HG02763 (cell line): ENCODE data around the gene GFPT1.
A peak's percentile ranks its signal among the peaks of the same experiment; 100 is the strongest.
"Not testable (repeated sequence)": the region's sequence is repeated elsewhere in the genome, so short reads cannot be mapped to it uniquely, and the experiment has no call there.

Experiments
- ATAC-seq: cut with Tn5 transposase; IDR thresholded peaks from one replicate; pipeline ENCODE4 v1.9.1; 2021; ENCODE audit warnings: mild to moderate bottlenecking, moderate library complexity; ENCODE audit not compliant: unreplicated experiment

Gene GFPT1

GRCh38 chr2:69386789-69387734, at the start of gene GFPT1:
Gene GFPT1 (minus strand): TSS chr2:69387227. CDS start chr2:69387071, 156 bp downstream.
- peak; percentile 89 for ATAC-seq

GRCh38 chr2:69436596-69436937, 49.5 kb upstream of the GFPT1 start:
- no peak for ATAC-seq

- no peak for ATAC-seq
Observed at GRCh38 chr2:69434753-69435152, 47.7 kb upstream of the GFPT1 start.

GRCh38 chr2:69429491-69430183, 42.6 kb upstream of the GFPT1 start:
- ATAC-seq: no peak

GRCh38 chr2:69428981-69429380, 42.0 kb upstream of the GFPT1 start:
- no peak for ATAC-seq

- ATAC-seq: no peak
Observed at GRCh38 chr2:69424419-69424818, 37.4 kb upstream of the GFPT1 start.

GRCh38 chr2:69422198-69422597, 35.2 kb upstream of the GFPT1 start:
- no peak for ATAC-seq

- ATAC-seq: not testable (repeated sequence)
Observed at GRCh38 chr2:69419111-69419510, 32.1 kb upstream of the GFPT1 start.

GRCh38 chr2:69416147-69416546, 29.1 kb upstream of the GFPT1 start:
- ATAC-seq: no peak

- no peak for ATAC-seq
Observed at GRCh38 chr2:69411120-69411519, 24.1 kb upstream of the GFPT1 start.

GRCh38 chr2:69405306-69405705, 18.3 kb upstream of the GFPT1 start:
- no peak for ATAC-seq

GRCh38 chr2:69400121-69400520, 13.1 kb upstream of the GFPT1 start:
- no peak for ATAC-seq

GRCh38 chr2:69397234-69397633, 10.2 kb upstream of the GFPT1 start:
- ATAC-seq: no peak

- no peak for ATAC-seq
Observed at GRCh38 chr2:69395866-69396265, 8.8 kb upstream of the GFPT1 start.

- no peak for ATAC-seq
Observed at GRCh38 chr2:69393963-69394362, 6.9 kb upstream of the GFPT1 start.

- no peak for ATAC-seq
Observed at GRCh38 chr2:69390471-69390870, 3.4 kb upstream of the GFPT1 start.

- no peak for ATAC-seq
Observed at GRCh38 chr2:69390001-69390400, 3.0 kb upstream of the GFPT1 start.

- no peak for ATAC-seq
Observed at GRCh38 chr2:69389271-69389670, 2.2 kb upstream of the GFPT1 start.

GRCh38 chr2:69387770-69388481, 899 bp upstream of the GFPT1 start:
- ATAC-seq: no peak

GRCh38 chr2:69386360-69386759, 667 bp downstream of the GFPT1 start:
- no peak for ATAC-seq

- ATAC-seq: no peak
Observed at GRCh38 chr2:69385443-69386151, 1.4 kb downstream of the GFPT1 start.
